ENCODE measurements around the gene LSR. TPM values are rescaled to one million over a fixed set of nuclear protein-coding genes. Genes with fewer than 3 reads are reported as not detected.

The LSR gene
- polyA plus RNA-seq, 1 donor (not counting 4 experiments of a cell fraction or from before 2014, with no cell fraction given), result 51.3 TPM

GRCh38 chr19:35303357-35303915, 54.6 kb downstream of the LSR start:
- no peaks in the 10 kb centered on the region for H4K20me1 ChIP-seq (ENCODE audit: control insufficient read depth, extremely low read depth, insufficient read depth, low read length)
- no peaks in the 10 kb centered on the region for H3K36me3 ChIP-seq (ENCODE audit: control insufficient read depth in 2 of 2, extremely low read depth in 1 of 2, insufficient read depth in 2 of 2, low read length in 2 of 2)
- no peak overlapping the region for H3K27ac ChIP-seq (ENCODE audit: control insufficient read depth, insufficient read depth, low read length)
- dilution Hi-C loops (cut with MboI; ENCODE audit: extremely low pct_ligation_motif_present, low sequenced_read_pairs), result no loop called here
- FAIRE-seq (no peak), DNase-seq (ENCODE audit: low read depth, low spot score) (no peak)
- no peak overlapping the region for H2AFZ ChIP-seq (ENCODE audit: control insufficient read depth, low read length)
- TF ChIP-seq EZH2 (IDR thresholded peaks at IDR 0.05; ENCODE audit: low read length) (no peak), CTCF (optimal IDR thresholded peaks at IDR 0.05 in 1 of 3, IDR thresholded peaks at IDR 0.05 in 1 of 3, conservative IDR thresholded peaks at IDR 0.05 in 1 of 3; ENCODE audit: extremely low read depth in 1 of 3, insufficient read depth in 2 of 3, low read length in 3 of 3) (no peak)
- H3K9me1 ChIP-seq (ENCODE audit: control insufficient read depth, extremely low read depth, insufficient read depth, low read length), result no peaks in the 10 kb centered on the region
- no peak overlapping the region for H3K4me2 ChIP-seq (ENCODE audit: control insufficient read depth, extremely low read depth, insufficient read depth, low read depth, low read length)
- no peak overlapping the region for H3K4me3 ChIP-seq (ENCODE audit: control insufficient read depth in 2 of 3, extremely low read depth in 1 of 3, insufficient read depth in 2 of 3, low read depth in 1 of 3, low read length in 3 of 3)
- no peaks in the 10 kb centered on the region for H3K27me3 ChIP-seq (ENCODE audit: control insufficient read depth, extremely low read depth, insufficient read depth, low read length)
- no peak overlapping the region for H3K9ac ChIP-seq (ENCODE audit: control insufficient read depth, extremely low read depth, insufficient read depth, low read length)
- no peaks in the 10 kb centered on the region for H3K79me2 ChIP-seq (ENCODE audit: control insufficient read depth, insufficient read depth, low read length)
- H3K4me1 ChIP-seq (ENCODE audit: control insufficient read depth, extremely low read depth, insufficient read depth, low read length), result no peaks in the 10 kb centered on the region
- H3K9me3 ChIP-seq (ENCODE audit: control insufficient read depth, low read depth, low read length), result no peaks in the 10 kb centered on the region

- H3K79me2 ChIP-seq (ENCODE audit: control insufficient read depth, insufficient read depth, low read length), result no peaks in the 10 kb centered on the region
- dilution Hi-C loops (cut with MboI; ENCODE audit: extremely low pct_ligation_motif_present, low sequenced_read_pairs), result no loop called here
- H3K4me2 ChIP-seq (ENCODE audit: control insufficient read depth, extremely low read depth, insufficient read depth, low read depth, low read length), result no peak overlapping the region
- no peaks in the 10 kb centered on the region for H3K9me1 ChIP-seq (ENCODE audit: control insufficient read depth, extremely low read depth, insufficient read depth, low read length)
- H2AFZ ChIP-seq (ENCODE audit: control insufficient read depth, low read length), result no peak overlapping the region
- no peak overlapping the region for H3K4me3 ChIP-seq (ENCODE audit: control insufficient read depth in 2 of 3, extremely low read depth in 1 of 3, insufficient read depth in 2 of 3, low read depth in 1 of 3, low read length in 3 of 3)
- H3K9ac ChIP-seq (ENCODE audit: control insufficient read depth, extremely low read depth, insufficient read depth, low read length), result no peak overlapping the region
- FAIRE-seq (no peak), DNase-seq (ENCODE audit: low read depth, low spot score) (no peak)
- no peaks in the 10 kb centered on the region for H3K4me1 ChIP-seq (ENCODE audit: control insufficient read depth, extremely low read depth, insufficient read depth, low read length)
- no peak overlapping the region for H3K27ac ChIP-seq (ENCODE audit: control insufficient read depth, insufficient read depth, low read length)
- TF ChIP-seq CTCF (optimal IDR thresholded peaks at IDR 0.05 in 1 of 3, IDR thresholded peaks at IDR 0.05 in 1 of 3, conservative IDR thresholded peaks at IDR 0.05 in 1 of 3; ENCODE audit: extremely low read depth in 1 of 3, insufficient read depth in 2 of 3, low read length in 3 of 3), result no peak
- TF ChIP-seq EZH2 (IDR thresholded peaks at IDR 0.05; ENCODE audit: low read length), result no peak
- no peaks in the 10 kb centered on the region for H3K9me3 ChIP-seq (ENCODE audit: control insufficient read depth, low read depth, low read length)
- H4K20me1 ChIP-seq (ENCODE audit: control insufficient read depth, extremely low read depth, insufficient read depth, low read length), result no peaks in the 10 kb centered on the region
- no peaks in the 10 kb centered on the region for H3K36me3 ChIP-seq (ENCODE audit: control insufficient read depth in 2 of 2, extremely low read depth in 1 of 2, insufficient read depth in 2 of 2, low read length in 2 of 2)
- no peaks in the 10 kb centered on the region for H3K27me3 ChIP-seq (ENCODE audit: control insufficient read depth, extremely low read depth, insufficient read depth, low read length)
Measured at GRCh38 chr19:35304036-35304435, 55.2 kb downstream of the LSR start.
